22Rv1 (cell line): ENCODE measurements around the gene PRCP.

Source experiments
- CTCF ChIP-seq: fragments of 450-650 bp; IDR thresholded peaks from 2 replicates; pipeline ENCODE4 v1.5.1; 2017; ENCODE audit warnings: mild to moderate bottlenecking
- ZFX ChIP-seq: fragments of 450-650 bp; IDR thresholded peaks from 2 replicates; pipeline ENCODE4 v1.6.1; 2017; ENCODE audit warnings: antibody characterized with exemption, borderline replicate concordance

GRCh38 chr11:82896183-82896582 lies 4.0 kb downstream of the PRCP start:
- TF ChIP-seq CTCF (no peak), ZFX (no peak)
